ENCODE data around the gene OR8B12. TPM values are rescaled to one million over a fixed set of nuclear protein-coding genes. Genes with fewer than 3 reads are reported as not detected.
A peak's percentile ranks its signal among the peaks of the same experiment; 100 is the strongest.

Gene OR8B12, protein sequence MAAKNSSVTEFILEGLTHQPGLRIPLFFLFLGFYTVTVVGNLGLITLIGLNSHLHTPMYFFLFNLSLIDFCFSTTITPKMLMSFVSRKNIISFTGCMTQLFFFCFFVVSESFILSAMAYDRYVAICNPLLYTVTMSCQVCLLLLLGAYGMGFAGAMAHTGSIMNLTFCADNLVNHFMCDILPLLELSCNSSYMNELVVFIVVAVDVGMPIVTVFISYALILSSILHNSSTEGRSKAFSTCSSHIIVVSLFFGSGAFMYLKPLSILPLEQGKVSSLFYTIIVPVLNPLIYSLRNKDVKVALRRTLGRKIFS
- not detected in 2 replicates for total RNA-seq (2013; cell fraction: nucleolus; rRNA removed)
- not detected in 2 replicates for total RNA-seq (2014; rRNA removed)
- total RNA-seq (2014; rRNA removed; fragmentation: Illumina TruSeq; extraction: Trizol): not detected in 2 replicates
- not detected in 2 replicates for total RNA-seq (2021)
- polyA plus RNA-seq (2011; ENCODE audit: low read depth): not detected
- polyA plus RNA-seq (2011; rRNA removed): not detected in 2 replicates
- not detected in 2 replicates for polyA plus RNA-seq (2011; cell fraction: cytosol; rRNA removed)
- polyA plus RNA-seq (2011; cell fraction: nucleus; rRNA removed): not detected in 2 replicates
- not detected in 2 replicates for polyA plus RNA-seq (2012)
- polyA plus RNA-seq (2014; fragmentation: Illumina TruSeq; extraction: Trizol): not detected in 2 replicates
- polyA plus RNA-seq (2014; fragmentation: Nextera tagmentation; extraction: Ambion mirVana): not detected
- not detected in 2 replicates for polyA plus RNA-seq (2014; rRNA removed)
- polyA plus RNA-seq (2016; fragmentation: Nextera tagmentation; extraction: Ambion mirVana): not detected
- polyA minus RNA-seq (2011; rRNA and poly(A)+ RNA removed): not detected in 2 replicates
- not detected in 2 replicates for polyA minus RNA-seq (2011; cell fraction: cytosol; rRNA and poly(A)+ RNA removed)
- polyA minus RNA-seq (2011; cell fraction: nucleus; rRNA and poly(A)+ RNA removed): not detected in 2 replicates
- not detected for Bru-seq, nascent RNA
- BruChase-seq, experiment 1, labeled RNA remaining after a 6-hour chase: percentile 0 among the genes with signal in this experiment
- BruChase-seq, experiment 2, labeled RNA remaining after a 2-hour chase: not detected
- long read RNA-seq, experiment 1: 0 reads
- long read RNA-seq, experiment 2: 0 reads

DNA sequence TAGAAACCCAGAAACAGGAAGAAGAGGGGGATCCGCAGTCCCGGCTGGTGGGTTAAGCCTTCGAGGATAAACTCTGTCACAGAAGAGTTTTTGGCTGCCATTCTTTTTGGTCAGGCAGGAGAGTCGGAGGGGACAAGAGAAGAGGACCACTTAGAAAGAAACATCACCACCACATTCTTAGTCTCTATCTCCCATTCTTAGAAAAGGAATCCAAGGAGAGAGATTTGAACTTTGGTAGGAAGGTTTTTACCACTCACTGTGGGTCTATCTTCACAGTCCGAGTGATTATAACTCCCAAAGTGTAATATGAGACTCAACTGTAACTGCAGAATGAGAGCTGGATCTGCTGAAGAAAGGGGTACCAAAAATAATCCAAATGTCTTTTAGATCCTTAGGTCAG is at the start of gene OR8B12:
Gene OR8B12, minus strand, starts transcription at position 101 of the 400 bp plus-strand sequence. Its CDS starts 0 bp downstream, at position 101.
- CTCF ChIA-PET: no interaction called here

More for the DNA sequence above, at the start of gene OR8B12:
- no peaks in the 10 kb centered on the region for H3K36me3 ChIP-seq (ENCODE audit: control insufficient read depth in 2 of 2, insufficient read depth in 2 of 2, low read length in 1 of 2)
- ChIA-PET RAD21 (ENCODE audit: unreplicated experiment) (no interaction called here), POLR2A (no interaction called here), SMC1A (ENCODE audit: uncharacterized antibody, unreplicated experiment) (no interaction called here)
- DNase-seq (ENCODE audit: low read depth, low spot score) (no peak), ATAC-seq (no peak), FAIRE-seq (no peak)
- TF ChIP-seq RELA (IDR thresholded peaks at IDR 0.05; ENCODE audit: borderline replicate concordance, partially characterized antibody): no peak
- TF ChIP-seq, protein P1, sequence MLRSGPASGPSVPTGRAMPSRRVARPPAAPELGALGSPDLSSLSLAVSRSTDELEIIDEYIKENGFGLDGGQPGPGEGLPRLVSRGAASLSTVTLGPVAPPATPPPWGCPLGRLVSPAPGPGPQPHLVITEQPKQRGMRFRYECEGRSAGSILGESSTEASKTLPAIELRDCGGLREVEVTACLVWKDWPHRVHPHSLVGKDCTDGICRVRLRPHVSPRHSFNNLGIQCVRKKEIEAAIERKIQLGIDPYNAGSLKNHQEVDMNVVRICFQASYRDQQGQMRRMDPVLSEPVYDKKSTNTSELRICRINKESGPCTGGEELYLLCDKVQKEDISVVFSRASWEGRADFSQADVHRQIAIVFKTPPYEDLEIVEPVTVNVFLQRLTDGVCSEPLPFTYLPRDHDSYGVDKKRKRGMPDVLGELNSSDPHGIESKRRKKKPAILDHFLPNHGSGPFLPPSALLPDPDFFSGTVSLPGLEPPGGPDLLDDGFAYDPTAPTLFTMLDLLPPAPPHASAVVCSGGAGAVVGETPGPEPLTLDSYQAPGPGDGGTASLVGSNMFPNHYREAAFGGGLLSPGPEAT (IDR thresholded peaks at IDR 0.05; ENCODE audit: low read depth): no peak
- no peak for TF ChIP-seq IRF4 (IDR thresholded peaks at IDR 0.05; ENCODE audit: low read depth, low read length)
- TF ChIP-seq PAX8 (IDR thresholded peaks at IDR 0.05): no peak
- no peak for TF ChIP-seq KLF5 (IDR thresholded peaks at IDR 0.05; ENCODE audit: partially characterized antibody)
- no peak for TF ChIP-seq STAT3 (IDR thresholded peaks at IDR 0.05; ENCODE audit: low read depth, low read length)
- TF ChIP-seq SMARCA5 (IDR thresholded peaks at IDR 0.05): no peak
- no peak for TF ChIP-seq PML (IDR thresholded peaks at IDR 0.05; ENCODE audit: low read length)
- TF ChIP-seq ZBED1 (IDR thresholded peaks at IDR 0.05; ENCODE audit: borderline replicate concordance): no peak
- TF ChIP-seq, protein P2, sequence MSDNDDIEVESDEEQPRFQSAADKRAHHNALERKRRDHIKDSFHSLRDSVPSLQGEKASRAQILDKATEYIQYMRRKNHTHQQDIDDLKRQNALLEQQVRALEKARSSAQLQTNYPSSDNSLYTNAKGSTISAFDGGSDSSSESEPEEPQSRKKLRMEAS (IDR thresholded peaks at IDR 0.05; ENCODE audit: low read depth, low read length): no peak
- H3K4me2 ChIP-seq (ENCODE audit: control insufficient read depth, insufficient read depth): no peak within 1 kb of the TSS
- no TSS peak for BruUV-seq (replicated peaks)
- no peak within 1 kb of the TSS for H2AFZ ChIP-seq (ENCODE audit: control insufficient read depth, low read depth, low read length)
- no peaks in the 10 kb centered on the region for H4K20me1 ChIP-seq (ENCODE audit: control insufficient read depth, insufficient read depth)
- 35% methylated on average over 5 of the region's 5 CpGs for WGBS (ENCODE audit: insufficient coverage, insufficient replicate concordance, low lambda C conversion rate, missing lambda C conversion rate)
- in situ Hi-C loops (cut with MboI): no loop called here
- no peak within 1 kb of the TSS for H3K27ac ChIP-seq (ENCODE audit: control insufficient read depth, insufficient read depth)
- H3K4me3 ChIP-seq: no peak within 1 kb of the TSS
- H3K9me3 ChIP-seq (replicated peaks; ENCODE audit: control insufficient read depth, insufficient read depth, low read length): no peaks in the 10 kb centered on the region
- no peaks in the 10 kb centered on the region for H3K27me3 ChIP-seq (replicated peaks in 1 of 2; ENCODE audit: control insufficient read depth in 2 of 2, insufficient read depth in 2 of 2, low read length in 1 of 2)
- no peaks in the 10 kb centered on the region for H3K4me1 ChIP-seq (ENCODE audit: control insufficient read depth, insufficient read depth, low read length)
- no peaks in the 10 kb centered on the region for H3K79me2 ChIP-seq (ENCODE audit: control insufficient read depth, insufficient read depth, low read length)
- intact Hi-C loops (cut with micrococcal nuclease; ENCODE audit: unreplicated experiment): no loop called here
- H3K9ac ChIP-seq (ENCODE audit: control insufficient read depth, insufficient read depth, low read length): no peak within 1 kb of the TSS

Measured in GM12878 (cell line).